ENCODE measurements around the gene CC2D2A.
"Not testable (repeated sequence)": the region's sequence is repeated elsewhere in the genome, so short reads cannot be mapped to it uniquely, and the experiment has no call there.

The CC2D2A gene

GRCh38 chr4:15562623-15563022, 92.9 kb downstream of the CC2D2A start:
- DNase-seq, result no peak

- no peak for DNase-seq
These were observed 94.2 kb downstream of the CC2D2A start for GRCh38 chr4:15563871-15564270.

GRCh38 chr4:15568821-15569220, 99.1 kb downstream of the CC2D2A start:
- no peak for DNase-seq

GRCh38 chr4:15569746-15570145, 100.1 kb downstream of the CC2D2A start:
- no peak for DNase-seq

GRCh38 chr4:15575966-15576365, 106.3 kb downstream of the CC2D2A start:
- no peak for DNase-seq

GRCh38 chr4:15577508-15577907, 107.8 kb downstream of the CC2D2A start:
- DNase-seq, result no peak

GRCh38 chr4:15584785-15585184, 115.1 kb downstream of the CC2D2A start:
- no peak for DNase-seq

- no peak for DNase-seq
These were observed 115.6 kb downstream of the CC2D2A start for GRCh38 chr4:15585331-15585730.

GRCh38 chr4:15586066-15586465, 116.4 kb downstream of the CC2D2A start:
- DNase-seq, result peak; percentile 29

- DNase-seq, result peak; percentile 24
These were observed 118.0 kb downstream of the CC2D2A start for GRCh38 chr4:15587649-15588048.

GRCh38 chr4:15592799-15593198, 123.1 kb downstream of the CC2D2A start:
- no peak for DNase-seq

GRCh38 chr4:15598644-15599043, 129.0 kb downstream of the CC2D2A start:
- DNase-seq, result no peak

- no peak for DNase-seq
These were observed 130.5 kb downstream of the CC2D2A start for GRCh38 chr4:15600176-15600575.

GRCh38 chr4:15601862-15602261, 132.2 kb downstream of the CC2D2A start:
- no peak for DNase-seq

GRCh38 chr4:15605537-15605936, 135.9 kb downstream of the CC2D2A start:
- DNase-seq, result no peak

GRCh38 chr4:15610855-15611254, 141.2 kb downstream of the CC2D2A start:
- DNase-seq, result no peak

- DNase-seq, result no peak
These were observed 142.5 kb downstream of the CC2D2A start for GRCh38 chr4:15612136-15612535.

GRCh38 chr4:15614891-15615290, 145.2 kb downstream of the CC2D2A start:
- not testable (repeated sequence) for DNase-seq

GRCh38 chr4:15617407-15617806, 147.7 kb downstream of the CC2D2A start:
- not testable (repeated sequence) for DNase-seq

- DNase-seq, result no peak
These were observed 167.1 kb downstream of the CC2D2A start for GRCh38 chr4:15636818-15637217.

GRCh38 chr4:15638418-15638817, 168.7 kb downstream of the CC2D2A start:
- DNase-seq, result no peak

- DNase-seq, result no peak
These were observed 178.9 kb downstream of the CC2D2A start for GRCh38 chr4:15648600-15648999.

GRCh38 chr4:15649914-15650545, 180.3 kb downstream of the CC2D2A start:
- peak; percentile 55 for DNase-seq
